HUES48 (cell line): ENCODE measurements around the gene MIEN1.
A peak's percentile ranks its signal among the peaks of the same experiment; 100 is the strongest.
"Not testable (repeated sequence)": the region's sequence is repeated elsewhere in the genome, so short reads cannot be mapped to it uniquely, and the experiment has no call there.

Experiments
- H3K27ac ChIP-seq: one replicate; pipeline ENCODE4 v1.7.0; 2013; ENCODE audit warnings: low read depth, low read length, inconsistent platforms
- H3K27me3 ChIP-seq: 2 replicates; pipeline ENCODE4 v1.6.1; 2013; ENCODE audit warnings: mild to moderate bottlenecking, low read length; ENCODE audit not compliant: control insufficient read depth, insufficient read depth
- H3K36me3 ChIP-seq: 2 replicates; pipeline ENCODE4 v1.6.1; 2013; ENCODE audit warnings: low read length; ENCODE audit not compliant: control insufficient read depth, insufficient read depth
- H3K4me1 ChIP-seq: 2 replicates; pipeline ENCODE4 v1.6.1; 2013; ENCODE audit warnings: mild to moderate bottlenecking, low read length; ENCODE audit not compliant: control insufficient read depth, insufficient read depth
- H3K4me3 ChIP-seq: 2 replicates; pipeline ENCODE4 v1.5.1; 2013; ENCODE audit warnings: mild to moderate bottlenecking, low read depth, low read length
- H3K9ac ChIP-seq: 2 replicates; pipeline ENCODE4 v1.6.1; 2013; ENCODE audit warnings: mild to moderate bottlenecking, low read depth, low read length, moderate library complexity
- H3K9me3 ChIP-seq: 2 replicates; pipeline ENCODE4 v1.6.1; 2013; ENCODE audit warnings: low read length; ENCODE audit not compliant: control insufficient read depth, insufficient read depth

The MIEN1 gene

GRCh38 chr17:39737760-39738567, 7.6 kb upstream of the MIEN1 start, which contains the start of gene GRB7:
Gene GRB7, plus strand, starts transcription at chr17:39737938. Its CDS starts 4,364 bp downstream, at chr17:39742302.
- peak within 1 kb of the TSS; percentile 90 for H3K4me3 ChIP-seq
- no peaks in the 10 kb centered on the region for H3K9me3 ChIP-seq
- H3K9ac ChIP-seq = peak within 1 kb of the TSS; percentile 84
- peaks cover 10% of the 10 kb centered on the region for H3K36me3 ChIP-seq
- H3K4me1 ChIP-seq = peaks cover 18% of the 10 kb centered on the region
- H3K27ac ChIP-seq = peak within 1 kb of the TSS; percentile 93
- no peaks in the 10 kb centered on the region for H3K27me3 ChIP-seq

DNA sequence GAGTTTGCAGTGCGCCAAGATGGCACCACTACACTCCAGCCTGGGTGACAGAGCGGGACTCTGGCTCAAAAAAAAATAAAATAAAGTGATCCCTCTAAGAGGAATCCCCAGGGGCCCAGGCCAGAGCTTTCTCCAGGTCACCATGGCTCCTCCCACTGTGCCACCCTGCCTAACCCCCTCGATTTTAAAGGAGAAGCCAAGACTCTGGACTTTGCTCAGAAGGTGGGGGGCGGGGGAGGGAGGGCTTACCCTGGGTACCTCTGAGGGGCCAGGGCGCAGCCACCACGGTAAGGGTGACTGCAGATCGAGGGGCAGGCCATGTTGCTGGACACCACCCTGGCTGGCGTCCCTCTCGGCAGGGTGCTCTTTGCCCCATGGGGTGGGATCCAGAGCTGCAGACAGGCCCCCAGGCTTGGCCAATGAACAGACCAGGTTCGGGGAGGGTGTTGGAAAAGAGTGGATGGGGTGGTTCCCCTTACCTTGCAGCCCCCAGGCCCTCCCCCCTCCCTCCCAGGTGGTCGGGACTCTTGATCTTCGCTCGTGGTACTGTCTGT, 7.0 kb upstream of the MIEN1 start:
- Histone ChIP-seq H3K36me3 (peaks cover 3% of the 10 kb centered on the region), H3K4me1 (peaks cover 18% of the 10 kb centered on the region), H3K27me3 (no peaks in the 10 kb centered on the region), H3K4me3 (peak overlapping the region; percentile 90), H3K9ac (0 out of 2 replicates have a peak overlapping the region, but pooled peaks have one; percentile 84), H3K9me3 (no peaks in the 10 kb centered on the region), H3K27ac (peak overlapping the region; percentile 93)

GRCh38 chr17:39736319-39737165, 6.2 kb upstream of the MIEN1 start:
- Histone ChIP-seq H3K4me3 (no peak overlapping the region), H3K36me3 (no peaks in the 10 kb centered on the region), H3K4me1 (peaks cover 18% of the 10 kb centered on the region), H3K9ac (no peak overlapping the region), H3K27me3 (no peaks in the 10 kb centered on the region), H3K27ac (no peak overlapping the region), H3K9me3 (no peaks in the 10 kb centered on the region)

- H3K36me3 ChIP-seq = no peaks in the 10 kb centered on the region
- H3K9ac ChIP-seq = no peak overlapping the region
- H3K27me3 ChIP-seq = no peaks in the 10 kb centered on the region
- no peak overlapping the region for H3K27ac ChIP-seq
- no peaks in the 10 kb centered on the region for H3K9me3 ChIP-seq
- peaks cover 11% of the 10 kb centered on the region for H3K4me1 ChIP-seq
- no peak overlapping the region for H3K4me3 ChIP-seq
These were observed 5.5 kb upstream of the MIEN1 start for GRCh38 chr17:39735882-39736281.

DNA sequence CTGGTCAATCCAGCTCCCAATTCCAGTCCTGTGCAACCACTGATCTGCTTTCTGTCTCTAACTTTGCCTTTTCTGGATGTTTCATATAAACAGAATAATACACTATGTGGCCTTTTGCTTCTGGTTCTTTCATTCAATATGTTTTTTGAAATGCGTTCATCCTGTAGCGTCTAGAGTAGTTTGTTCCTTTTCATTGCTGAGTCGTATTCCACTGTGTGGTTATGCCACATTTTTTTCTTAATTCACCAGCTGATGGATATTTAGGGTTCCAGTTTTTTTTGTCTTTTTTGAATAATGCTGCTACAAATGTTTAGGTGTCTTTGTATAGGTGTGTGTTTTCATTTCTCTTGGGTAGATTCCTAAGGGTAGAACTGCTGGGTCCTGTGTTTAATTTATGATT, 2.3 kb upstream of the MIEN1 start:
- no peak overlapping the region for H3K27ac ChIP-seq
- H3K9ac ChIP-seq = no peak overlapping the region
- H3K36me3 ChIP-seq = peaks cover 18% of the 10 kb centered on the region
- peaks cover 15% of the 10 kb centered on the region for H3K4me1 ChIP-seq
- no peaks in the 10 kb centered on the region for H3K27me3 ChIP-seq
- no peaks in the 10 kb centered on the region for H3K9me3 ChIP-seq
- H3K4me3 ChIP-seq = no peak overlapping the region

- Histone ChIP-seq H3K36me3 (peaks cover 50% of the 10 kb centered on the region), H3K27me3 (no peaks in the 10 kb centered on the region), H3K4me1 (peaks cover 11% of the 10 kb centered on the region; the same call in 1 of the 2 replicates), H3K9ac (0 out of 2 replicates have a peak overlapping the region, but pooled peaks have one; percentile 67), H3K27ac (peak overlapping the region; percentile 77), H3K9me3 (no peaks in the 10 kb centered on the region), H3K4me3 (peak overlapping the region; percentile 74)
These were observed 966 bp downstream of the MIEN1 start for GRCh38 chr17:39729280-39729851.

GRCh38 chr17:39727556-39727955, 2.8 kb downstream of the MIEN1 start:
- Histone ChIP-seq H3K4me3 (no peak overlapping the region), H3K9me3 (no peaks in the 10 kb centered on the region), H3K27ac (no peak overlapping the region), H3K27me3 (no peaks in the 10 kb centered on the region), H3K36me3 (peaks cover 67% of the 10 kb centered on the region), H3K9ac (no peak overlapping the region), H3K4me1 (peaks cover 11% of the 10 kb centered on the region; the same call in 1 of the 2 replicates)

DNA sequence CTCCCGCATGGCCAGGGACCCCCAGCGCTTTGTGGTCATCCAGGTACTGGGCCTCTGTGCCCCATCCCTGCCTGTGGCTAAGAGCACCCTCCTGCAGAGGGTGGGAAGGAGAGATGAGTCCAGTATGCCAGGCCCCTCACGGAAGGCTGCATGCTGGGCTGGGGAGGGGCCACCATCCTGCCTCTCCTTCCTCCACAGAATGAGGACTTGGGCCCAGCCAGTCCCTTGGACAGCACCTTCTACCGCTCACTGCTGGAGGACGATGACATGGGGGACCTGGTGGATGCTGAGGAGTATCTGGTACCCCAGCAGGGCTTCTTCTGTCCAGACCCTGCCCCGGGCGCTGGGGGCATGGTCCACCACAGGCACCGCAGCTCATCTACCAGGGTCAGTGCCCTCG, 3.7 kb downstream of the MIEN1 start:
- no peaks in the 10 kb centered on the region for H3K27me3 ChIP-seq
- H3K36me3 ChIP-seq = peaks cover 76% of the 10 kb centered on the region
- H3K4me1 ChIP-seq = peaks cover 11% of the 10 kb centered on the region; the same call in 1 of the 2 replicates
- no peaks in the 10 kb centered on the region for H3K9me3 ChIP-seq
- H3K9ac ChIP-seq = no peak overlapping the region
- H3K27ac ChIP-seq = no peak overlapping the region
- H3K4me3 ChIP-seq = no peak overlapping the region

- not testable (repeated sequence) for H3K4me3 ChIP-seq, H3K27me3 ChIP-seq, H3K9ac ChIP-seq, H3K9me3 ChIP-seq, H3K27ac ChIP-seq
- peaks cover 11% of the 10 kb centered on the region; the same call in 1 of the 2 replicates for H3K4me1 ChIP-seq
- H3K36me3 ChIP-seq = peaks cover 81% of the 10 kb centered on the region
These were observed 4.4 kb downstream of the MIEN1 start for GRCh38 chr17:39725923-39726322.

DNA sequence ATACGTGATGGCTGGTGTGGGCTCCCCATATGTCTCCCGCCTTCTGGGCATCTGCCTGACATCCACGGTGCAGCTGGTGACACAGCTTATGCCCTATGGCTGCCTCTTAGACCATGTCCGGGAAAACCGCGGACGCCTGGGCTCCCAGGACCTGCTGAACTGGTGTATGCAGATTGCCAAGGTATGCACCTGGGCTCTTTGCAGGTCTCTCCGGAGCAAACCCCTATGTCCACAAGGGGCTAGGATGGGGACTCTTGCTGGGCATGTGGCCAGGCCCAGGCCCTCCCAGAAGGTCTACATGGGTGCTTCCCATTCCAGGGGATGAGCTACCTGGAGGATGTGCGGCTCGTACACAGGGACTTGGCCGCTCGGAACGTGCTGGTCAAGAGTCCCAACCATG, 5.6 kb downstream of the MIEN1 start:
- Histone ChIP-seq H3K4me1 (peaks cover 9% of the 10 kb centered on the region; the same call in 1 of the 2 replicates), H3K36me3 (peaks cover 93% of the 10 kb centered on the region), H3K27me3 (no peaks in the 10 kb centered on the region), H3K27ac (no peak overlapping the region), H3K4me3 (no peak overlapping the region), H3K9me3 (no peaks in the 10 kb centered on the region), H3K9ac (no peak overlapping the region)
